Skeletal muscle tissue (tissue), 4 donors: Measurements from ENCODE around the gene ZDHHC16. TPM values are rescaled to one million over a fixed set of nuclear protein-coding genes. Genes with fewer than 3 reads are reported as not detected.
A peak's percentile ranks its signal among the peaks of the same experiment; 100 is the strongest.

ENCODE experiments used
- H3K27ac ChIP-seq: one replicate; pipeline ENCODE4 v1.7.0; 2013; ENCODE audit warnings: mild to moderate bottlenecking, low read depth, low read length, inconsistent platforms
- H3K27me3 ChIP-seq, 3 donors: one replicate each; pipeline ENCODE4 v1.7.0; 2013; ENCODE audit warnings: low read length in 3 of 3; ENCODE audit not compliant: control insufficient read depth in 3 of 3, insufficient read depth in 3 of 3
- H3K36me3 ChIP-seq, 3 donors: one replicate each; pipeline ENCODE4 v1.7.0; 2013; ENCODE audit warnings: low read length in 3 of 3; ENCODE audit not compliant: control insufficient read depth in 3 of 3, insufficient read depth in 3 of 3
- H3K4me1 ChIP-seq, 3 donors: one replicate each; pipeline ENCODE4 v1.7.0; 2013; ENCODE audit warnings: low read length in 3 of 3, mild to moderate bottlenecking in 3 of 3; ENCODE audit not compliant: control insufficient read depth in 3 of 3, insufficient read depth in 3 of 3
- H3K4me3 ChIP-seq, 3 donors: one replicate each; pipeline ENCODE4 v1.7.0; 2013; ENCODE audit warnings: low read length in 3 of 3
- H3K9ac ChIP-seq, 3 donors: one replicate each; pipeline ENCODE4 v1.7.0; 2013; ENCODE audit warnings: low read length in 3 of 3, mild to moderate bottlenecking in 3 of 3, moderate library complexity in 2 of 3, low read depth in 1 of 3
- H3K9me3 ChIP-seq, 3 donors: one replicate each; pipeline ENCODE4 v1.7.0; 2013; ENCODE audit warnings: low read length in 3 of 3; ENCODE audit not compliant: control insufficient read depth in 3 of 3
- total RNA-seq: library from RNA; depleted of rRNA; stranded (reverse); fragments of >200 nt; gene quantifications from one replicate; pipeline ENCODE4 v1.2.3, GENCODE V29; 2014
- donor health status: Osteomylitis.

Gene ZDHHC16
- total RNA-seq, 1 donor from 2014 or later, result 32.4 TPM

DNA sequence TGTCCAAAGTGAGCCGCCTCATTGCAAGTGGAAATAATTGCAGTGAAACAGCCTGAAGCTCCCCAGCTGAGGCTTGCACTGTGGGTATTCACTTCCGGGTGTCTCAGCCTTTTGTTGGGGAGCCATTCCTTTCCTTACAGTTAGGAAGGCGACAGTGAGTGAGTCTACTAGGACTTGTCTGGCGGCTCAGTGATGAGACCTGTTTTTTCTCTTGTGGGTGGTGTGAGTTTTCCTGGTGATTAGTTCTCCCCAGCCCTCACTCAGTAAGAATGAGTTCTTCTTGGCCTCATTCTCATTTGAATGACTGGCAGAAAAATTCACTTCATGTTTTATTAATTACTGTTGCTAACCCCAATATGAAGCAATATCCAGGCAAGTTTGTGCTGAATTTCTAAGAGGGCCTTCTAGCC, 17.4 kb upstream of the ZDHHC16 start:
- Histone ChIP-seq H3K27ac (no peak overlapping the region), H3K27me3 (no peaks in the 10 kb centered on the region), H3K4me1 (peaks cover 11 to 14% (median 12%) of the 10 kb centered on the region in 3 donors), H3K4me3 (no peak overlapping the region), H3K36me3 (peaks cover 17 to 38% (median 21%) of the 10 kb centered on the region in 3 donors), H3K9me3 (no peaks in the 10 kb centered on the region), H3K9ac (peak overlapping the region in 1 of 3 donors; percentile 20)

DNA sequence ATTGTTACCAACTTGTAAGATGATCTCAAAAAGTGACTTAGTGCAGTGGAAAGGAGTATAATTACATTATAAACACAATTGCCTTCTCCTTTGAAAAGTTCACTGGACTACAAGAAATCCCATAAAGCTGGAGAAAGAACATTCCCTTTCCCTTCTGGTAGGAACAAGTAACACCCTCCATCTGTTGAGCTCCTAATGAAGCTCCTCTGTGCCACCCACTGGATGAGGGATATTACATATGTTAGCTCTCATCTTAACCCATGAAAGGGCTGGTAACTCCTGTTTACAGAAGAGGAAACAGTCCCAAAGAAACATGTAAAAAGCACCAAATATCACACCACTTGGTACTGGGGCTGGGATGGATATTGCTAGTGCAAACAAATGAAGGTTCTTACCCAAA, 11.9 kb upstream of the ZDHHC16 start:
- no peak overlapping the region for H3K27ac ChIP-seq
- H3K4me1 ChIP-seq, result no peaks in the 10 kb centered on the region
- no peaks in the 10 kb centered on the region for H3K9me3 ChIP-seq
- peaks cover 33 to 59% (median 53%) of the 10 kb centered on the region in 3 donors for H3K36me3 ChIP-seq
- no peak overlapping the region for H3K9ac ChIP-seq
- no peak overlapping the region for H3K4me3 ChIP-seq
- no peaks in the 10 kb centered on the region for H3K27me3 ChIP-seq

DNA sequence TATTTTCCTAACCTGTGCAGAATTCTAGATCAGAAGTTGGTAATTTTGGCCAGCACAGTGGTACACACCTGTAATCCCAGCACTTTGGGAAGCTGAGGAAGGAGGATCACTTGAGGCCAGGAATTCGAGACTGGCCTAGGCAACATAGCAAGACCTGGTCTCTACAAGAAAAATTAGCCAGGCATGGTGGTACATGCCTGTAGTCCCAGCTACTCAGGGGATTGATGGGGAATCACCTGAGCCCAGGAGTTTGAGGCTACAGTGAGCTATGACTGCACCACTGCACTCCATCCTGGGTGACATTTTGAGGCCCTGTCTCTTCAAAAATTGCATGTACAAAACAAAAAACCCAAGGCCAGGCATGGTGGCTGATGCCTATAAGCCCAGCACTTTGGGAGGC, 11.4 kb upstream of the ZDHHC16 start:
- no peaks in the 10 kb centered on the region for H3K4me1 ChIP-seq
- H3K9ac ChIP-seq, result no peak overlapping the region
- H3K36me3 ChIP-seq, result peaks cover 35 to 62% (median 52%) of the 10 kb centered on the region in 3 donors
- no peaks in the 10 kb centered on the region for H3K27me3 ChIP-seq
- H3K4me3 ChIP-seq, result no peak overlapping the region
- no peak overlapping the region for H3K27ac ChIP-seq
- H3K9me3 ChIP-seq, result no peaks in the 10 kb centered on the region

DNA sequence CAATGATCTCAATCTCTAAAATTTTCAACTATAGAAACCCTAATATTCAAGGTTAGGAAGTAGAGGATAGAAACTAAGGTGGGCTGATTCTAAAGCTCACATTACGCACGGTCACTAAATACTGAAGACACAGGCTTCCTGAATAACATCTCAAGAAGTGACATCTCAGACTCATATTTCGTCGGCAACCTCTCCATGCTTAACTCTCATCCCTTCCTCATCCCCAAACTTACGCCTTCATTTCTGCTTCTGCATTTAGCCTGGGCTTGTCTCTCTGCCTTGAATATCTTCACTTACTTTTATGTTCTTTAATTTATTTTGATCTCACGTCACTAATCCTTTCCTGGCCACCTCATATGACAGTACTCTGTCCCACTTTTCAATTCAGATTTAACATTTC, 10.8 kb upstream of the ZDHHC16 start:
- Histone ChIP-seq H3K9ac (no peak overlapping the region), H3K27me3 (no peaks in the 10 kb centered on the region), H3K27ac (no peak overlapping the region), H3K9me3 (no peaks in the 10 kb centered on the region), H3K4me1 (no peaks in the 10 kb centered on the region), H3K4me3 (no peak overlapping the region), H3K36me3 (peaks cover 35 to 64% (median 46%) of the 10 kb centered on the region in 3 donors)

DNA sequence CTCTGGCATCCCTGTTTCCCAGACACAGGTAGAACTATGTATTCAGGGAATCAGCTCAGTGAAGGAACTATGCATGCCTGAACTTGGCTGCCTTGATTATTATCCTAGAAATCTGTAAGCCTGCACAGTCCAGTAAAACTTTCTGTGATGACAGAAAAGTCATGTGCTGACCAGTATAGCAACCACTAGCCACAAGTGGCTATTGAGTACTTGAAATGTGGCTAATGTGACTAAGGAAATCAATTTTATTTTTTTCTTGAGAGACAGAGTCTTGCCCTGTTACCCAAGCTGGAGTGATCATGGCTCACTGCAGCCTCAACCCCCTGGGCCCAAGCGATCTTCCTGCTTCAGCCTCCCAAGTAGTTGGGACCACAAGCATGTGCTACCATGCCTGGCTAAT, 3.7 kb upstream of the ZDHHC16 start:
- Histone ChIP-seq H3K9ac (no peak overlapping the region), H3K36me3 (peaks cover 21 to 26% (median 21%) of the 10 kb centered on the region in 3 donors), H3K4me1 (peaks cover 15 to 21% (median 18%) of the 10 kb centered on the region in 3 donors), H3K4me3 (no peak overlapping the region), H3K27me3 (no peaks in the 10 kb centered on the region), H3K9me3 (no peaks in the 10 kb centered on the region), H3K27ac (no peak overlapping the region)

DNA sequence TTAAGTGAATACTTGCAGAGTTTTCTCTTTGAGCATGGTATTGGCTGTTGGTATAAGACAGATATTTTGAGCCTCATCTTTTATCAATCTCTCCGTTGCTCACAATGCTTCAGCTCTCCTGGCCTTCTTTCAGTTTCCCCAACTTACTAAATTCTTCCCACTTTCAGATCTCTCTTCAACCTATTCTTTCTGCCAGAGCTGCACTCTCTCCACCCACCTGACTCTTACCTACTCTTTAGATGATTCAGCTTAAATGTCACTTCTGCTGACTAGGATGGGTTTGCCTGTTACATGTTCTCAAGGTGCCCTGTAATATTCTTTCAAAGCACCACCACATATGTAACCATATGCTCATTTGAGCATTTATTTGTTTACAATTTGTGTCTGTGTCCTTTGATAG, 1.8 kb upstream of the ZDHHC16 start:
- Histone ChIP-seq H3K4me3 (no peak overlapping the region), H3K9me3 (no peaks in the 10 kb centered on the region), H3K36me3 (peaks cover 14 to 15% (median 15%) of the 10 kb centered on the region in 3 donors), H3K27me3 (no peaks in the 10 kb centered on the region), H3K27ac (no peak overlapping the region), H3K4me1 (peaks cover 16 to 28% (median 22%) of the 10 kb centered on the region in 3 donors), H3K9ac (no peak overlapping the region)

DNA sequence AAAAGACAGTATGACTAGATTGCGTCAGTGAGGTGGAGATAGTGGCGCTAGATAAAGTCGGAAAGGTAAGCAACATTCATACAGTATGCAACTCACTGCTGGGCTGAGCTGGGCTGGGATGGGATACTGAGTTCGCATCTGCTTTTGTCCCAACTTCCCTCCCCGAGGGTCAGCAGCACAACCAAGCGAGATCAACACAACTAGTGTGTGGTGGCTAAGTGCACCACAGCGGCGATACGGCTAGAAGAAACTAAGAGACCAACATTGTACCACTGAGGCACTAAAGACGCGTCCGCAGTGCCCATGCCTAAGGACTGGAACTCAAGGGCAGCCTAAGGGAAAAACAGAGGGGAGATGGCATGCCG, 636 bp upstream of the ZDHHC16 start:
- peak overlapping the region; percentile 63 to 90 (median 80) for H3K9ac ChIP-seq
- peak overlapping the region; percentile 95 to 99 (median 99) for H3K4me3 ChIP-seq
- peaks cover 12 to 14% (median 14%) of the 10 kb centered on the region in 3 donors for H3K36me3 ChIP-seq
- peaks cover 20 to 28% (median 22%) of the 10 kb centered on the region in 3 donors for H3K4me1 ChIP-seq
- H3K27ac ChIP-seq, result peak overlapping the region; percentile 32
- H3K9me3 ChIP-seq, result no peaks in the 10 kb centered on the region
- no peaks in the 10 kb centered on the region for H3K27me3 ChIP-seq

DNA sequence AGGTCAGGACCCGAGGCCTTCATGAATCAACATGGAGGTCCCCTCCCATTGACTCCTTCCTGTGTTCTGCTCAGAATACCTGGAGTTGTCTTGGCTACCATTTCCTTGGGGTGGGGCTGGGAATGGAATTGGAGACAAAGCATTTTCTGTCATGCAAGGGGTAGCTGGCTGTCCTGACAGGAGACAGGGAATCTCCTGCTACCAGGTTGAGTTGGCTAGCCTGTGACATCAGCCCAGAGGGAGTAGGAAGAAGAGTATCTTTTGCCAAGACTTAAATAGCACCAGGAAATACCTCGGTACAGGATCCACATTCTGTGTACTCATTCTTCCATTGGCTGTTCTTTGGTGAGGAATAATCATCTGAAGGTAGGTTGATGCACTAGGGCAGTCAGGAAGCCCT, 4.9 kb downstream of the ZDHHC16 start:
- Histone ChIP-seq H3K36me3 (peaks cover 13 to 22% (median 13%) of the 10 kb centered on the region in 3 donors), H3K9me3 (no peaks in the 10 kb centered on the region), H3K27ac (no peak overlapping the region), H3K27me3 (no peaks in the 10 kb centered on the region), H3K4me3 (no peak overlapping the region), H3K9ac (no peak overlapping the region), H3K4me1 (peaks cover 22 to 33% (median 31%) of the 10 kb centered on the region in 3 donors)

DNA sequence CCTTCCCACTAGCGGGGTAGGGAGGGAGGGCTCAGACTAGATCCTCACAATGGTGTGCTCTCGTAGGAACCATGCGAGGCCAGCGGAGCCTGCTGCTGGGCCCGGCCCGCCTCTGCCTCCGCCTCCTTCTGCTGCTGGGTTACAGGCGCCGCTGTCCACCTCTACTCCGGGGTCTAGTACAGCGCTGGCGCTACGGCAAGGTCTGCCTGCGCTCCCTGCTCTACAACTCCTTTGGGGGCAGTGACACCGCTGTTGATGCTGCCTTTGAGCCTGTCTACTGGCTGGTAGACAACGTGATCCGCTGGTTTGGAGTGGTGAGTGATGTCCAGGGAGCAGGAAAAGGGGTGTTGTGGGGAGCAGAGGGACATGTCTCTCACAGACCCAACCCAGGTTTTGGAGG, 5.6 kb downstream of the ZDHHC16 start:
- H3K9ac ChIP-seq, result no peak overlapping the region
- no peaks in the 10 kb centered on the region for H3K9me3 ChIP-seq
- peaks cover 13 to 29% (median 21%) of the 10 kb centered on the region in 3 donors for H3K36me3 ChIP-seq
- no peak overlapping the region for H3K4me3 ChIP-seq
- no peaks in the 10 kb centered on the region for H3K27me3 ChIP-seq
- no peak overlapping the region for H3K27ac ChIP-seq
- peaks cover 18 to 33% (median 31%) of the 10 kb centered on the region in 3 donors for H3K4me1 ChIP-seq

DNA sequence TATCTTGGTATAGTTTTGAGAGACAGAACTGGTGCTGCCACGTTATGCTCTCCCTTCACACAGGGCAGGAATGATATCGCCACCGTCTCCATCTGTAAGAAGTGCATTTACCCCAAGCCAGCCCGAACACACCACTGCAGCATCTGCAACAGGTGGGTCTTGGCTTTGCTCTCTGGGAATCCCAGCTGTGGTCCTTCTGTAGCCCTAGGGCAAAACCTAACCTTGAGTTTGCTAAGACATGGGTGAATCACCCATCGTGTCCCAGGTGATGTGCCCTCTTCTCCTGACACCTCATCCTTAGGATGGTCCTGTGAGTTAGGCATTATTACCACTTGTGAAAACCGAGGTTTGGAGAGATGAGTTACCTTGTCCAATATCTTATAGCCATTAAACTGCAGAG, 6.4 kb downstream of the ZDHHC16 start:
- Histone ChIP-seq H3K4me3 (no peak overlapping the region), H3K4me1 (peaks cover 11 to 26% (median 25%) of the 10 kb centered on the region in 3 donors), H3K9ac (no peak overlapping the region), H3K36me3 (peaks cover 20 to 37% (median 27%) of the 10 kb centered on the region in 3 donors), H3K9me3 (no peaks in the 10 kb centered on the region), H3K27ac (no peak overlapping the region), H3K27me3 (no peaks in the 10 kb centered on the region)
